Measurements from ENCODE around the gene SLC25A53. TPM values are rescaled to one million over a fixed set of nuclear protein-coding genes. Genes with fewer than 3 reads are reported as not detected.

Gene SLC25A53
- polyA plus RNA-seq, 2 of the 4 experiments (the other 2 are of a cell fraction) = 4.6 to 5.0 TPM

DNA sequence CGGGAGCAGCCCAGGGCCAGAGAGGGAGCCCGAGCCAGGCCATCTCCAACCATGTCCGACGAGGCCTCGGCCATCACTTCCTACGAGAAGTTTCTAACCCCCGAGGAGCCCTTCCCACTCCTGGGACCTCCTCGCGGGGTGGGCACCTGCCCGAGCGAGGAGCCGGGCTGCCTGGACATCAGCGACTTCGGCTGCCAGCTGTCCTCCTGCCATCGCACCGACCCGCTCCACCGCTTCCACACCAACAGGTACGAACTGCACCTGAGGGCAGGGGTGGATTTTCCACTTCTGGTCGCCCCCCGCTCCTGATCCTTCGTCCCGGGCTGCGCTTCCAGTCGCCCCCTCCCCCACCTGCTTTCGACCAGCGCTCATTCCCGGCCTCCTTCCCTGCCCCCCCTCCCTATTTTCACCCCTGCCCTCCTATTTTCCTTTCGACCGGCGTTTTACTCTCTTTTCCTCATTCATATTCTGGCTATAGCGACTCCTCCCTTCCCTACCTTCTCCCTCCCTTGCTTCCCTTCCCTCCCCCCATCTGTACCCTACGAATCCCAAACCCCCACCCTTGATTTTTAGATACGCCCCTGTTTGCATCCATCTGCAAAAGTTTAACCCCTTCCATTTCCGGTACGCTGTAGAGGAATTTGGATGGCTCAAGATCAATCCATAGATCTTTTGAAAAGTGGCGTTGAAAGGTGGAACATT, 10.1 kb upstream of the SLC25A53 start:
- ChIA-PET POLR2A (interaction anchor here (0.7 to 2.7 kb wide), 2 partner anchors 10 to 238 kb away, joined by 4 to 51 read pairs; partner anchors contain the start of gene SLC25A53), CTCF (interaction anchor here (0.7 to 1.9 kb wide), 3 partner anchors 18 to 29 kb away, joined by 3 to 8 read pairs (median 3); no protein-coding TSS in a partner anchor)
- peak overlapping the region; percentile 78 for H3K4me2 ChIP-seq
- ATAC-seq (peak in 1 of 2 experiments; percentile 81; a peak in 4 of 6 replicates), DNase-seq (ENCODE audit: low read depth in 1 of 2, low spot score in 1 of 2) (peak in 1 of 2 experiments; percentile 4), FAIRE-seq (no peak)
- H3K4me3 ChIP-seq = peak overlapping the region; percentile 84
- H3K9me3 ChIP-seq = no peaks in the 10 kb centered on the region
- H3K27ac ChIP-seq = peak overlapping the region; percentile 84 to 98
- peaks cover 25% of the 10 kb centered on the region; the same call in 2 of the 3 replicates for H3K4me1 ChIP-seq
- 2% methylated on average over 21 of the region's 37 CpGs for WGBS (ENCODE audit: missing lambda C conversion rate)
- TF ChIP-seq MYC (IDR thresholded peaks at IDR 0.05; ENCODE audit: borderline replicate concordance, low read length) (no peak), ESRRA (IDR thresholded peaks at IDR 0.05; ENCODE audit: borderline replicate concordance, low read length) (no peak), PHF8 (IDR thresholded peaks at IDR 0.05; ENCODE audit: borderline replicate concordance, low read depth) (peak; percentile 32; the same call in 1 of the 2 replicates), HOXB5 (CRISPR knock-in tag; IDR thresholded peaks at IDR 0.05) (no peak), ZC3H11A (IDR thresholded peaks at IDR 0.05) (no peak)

DNA sequence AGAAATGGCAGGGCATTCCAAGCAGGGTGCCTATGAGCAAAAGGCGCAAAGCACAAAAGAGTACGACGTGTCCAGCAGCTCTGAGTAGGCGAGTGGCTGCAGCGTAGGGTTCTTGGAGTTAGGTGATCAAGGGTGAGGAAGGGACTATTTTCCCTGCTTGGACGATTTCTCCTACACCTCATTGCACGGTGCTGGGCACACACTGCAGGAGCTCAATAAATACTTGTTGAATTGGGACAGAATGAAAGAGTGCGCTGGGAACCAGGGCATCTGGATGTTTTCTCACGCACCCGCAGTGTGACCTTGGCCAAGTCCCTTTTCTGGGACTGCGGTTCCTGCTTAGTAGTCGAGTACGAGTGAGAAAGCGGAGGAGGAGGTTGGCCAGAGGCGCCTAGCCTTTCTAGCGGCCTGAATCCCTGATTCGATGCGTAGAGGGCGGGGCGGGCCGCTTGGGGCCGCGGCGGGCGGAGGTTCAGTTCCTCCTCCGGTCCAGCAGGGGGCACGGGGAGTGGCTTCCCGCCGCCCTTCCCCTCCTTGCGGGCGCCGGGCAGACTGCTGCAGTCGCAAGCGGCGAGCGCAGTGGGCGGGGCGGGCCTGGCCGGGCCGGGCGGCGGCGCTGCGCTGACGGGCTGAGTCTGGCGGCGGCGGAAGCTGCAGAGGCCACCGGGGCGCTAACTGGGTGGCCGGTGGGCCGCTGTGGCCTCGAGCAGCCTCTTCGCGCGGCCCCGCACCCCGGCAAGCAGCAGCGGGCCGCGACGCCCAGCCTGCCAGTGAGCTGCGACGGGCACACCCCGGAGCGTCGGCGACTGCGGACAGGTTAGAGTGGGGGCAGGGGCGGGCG, 9.3 kb upstream of the SLC25A53 start, which contains the start of gene FAM199X:
Gene FAM199X, plus strand, starts transcription at position 560 of the 841 bp plus-strand sequence. CDS start 333 bp downstream, outside the sequence.
- CTCF ChIA-PET = interaction anchor here (0.7 to 1.9 kb wide), 9 partner anchors 9 to 30 kb away, joined by 3 to 8 read pairs (median 3); partner anchors contain the start of gene SLC25A53
- Histone ChIP-seq H3K9me3 (no peaks in the 10 kb centered on the region), H3K4me2 (peak within 1 kb of the TSS; percentile 78), H3K27ac (peak within 1 kb of the TSS; percentile 84 to 98), H3K4me3 (peak within 1 kb of the TSS; percentile 84), H3K4me1 (peaks cover 25% of the 10 kb centered on the region; the same call in 2 of the 3 replicates)
- no peak for TF ChIP-seq HOXB13 (CRISPR knock-in tag; IDR thresholded peaks at IDR 0.05; ENCODE audit: low read depth)
- TF ChIP-seq POLR2A (IDR thresholded peaks at IDR 0.05; ENCODE audit: low read length) = peak; percentile 72
- peak; percentile 34 for TF ChIP-seq ZFP36 (IDR thresholded peaks at IDR 0.05; ENCODE audit: borderline replicate concordance, partially characterized antibody)
- TF ChIP-seq, protein P1, sequence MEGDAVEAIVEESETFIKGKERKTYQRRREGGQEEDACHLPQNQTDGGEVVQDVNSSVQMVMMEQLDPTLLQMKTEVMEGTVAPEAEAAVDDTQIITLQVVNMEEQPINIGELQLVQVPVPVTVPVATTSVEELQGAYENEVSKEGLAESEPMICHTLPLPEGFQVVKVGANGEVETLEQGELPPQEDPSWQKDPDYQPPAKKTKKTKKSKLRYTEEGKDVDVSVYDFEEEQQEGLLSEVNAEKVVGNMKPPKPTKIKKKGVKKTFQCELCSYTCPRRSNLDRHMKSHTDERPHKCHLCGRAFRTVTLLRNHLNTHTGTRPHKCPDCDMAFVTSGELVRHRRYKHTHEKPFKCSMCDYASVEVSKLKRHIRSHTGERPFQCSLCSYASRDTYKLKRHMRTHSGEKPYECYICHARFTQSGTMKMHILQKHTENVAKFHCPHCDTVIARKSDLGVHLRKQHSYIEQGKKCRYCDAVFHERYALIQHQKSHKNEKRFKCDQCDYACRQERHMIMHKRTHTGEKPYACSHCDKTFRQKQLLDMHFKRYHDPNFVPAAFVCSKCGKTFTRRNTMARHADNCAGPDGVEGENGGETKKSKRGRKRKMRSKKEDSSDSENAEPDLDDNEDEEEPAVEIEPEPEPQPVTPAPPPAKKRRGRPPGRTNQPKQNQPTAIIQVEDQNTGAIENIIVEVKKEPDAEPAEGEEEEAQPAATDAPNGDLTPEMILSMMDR (IDR thresholded peaks at IDR 0.05) = peak; percentile 51
- peak; percentile 49 to 70; a peak in 2 of 5 replicates for TF ChIP-seq JUN (IDR thresholded peaks at IDR 0.05)
- TF ChIP-seq MAZ (IDR thresholded peaks at IDR 0.05; ENCODE audit: borderline replicate concordance, low read depth, low read length) = no peak
- TF ChIP-seq NFE2L2 (conservative IDR thresholded peaks at IDR 0.05; ENCODE audit: low read length) = no peak
- TF ChIP-seq ESRRA (IDR thresholded peaks at IDR 0.05; ENCODE audit: borderline replicate concordance, low read length) = peak; percentile 12; the same call in 1 of the 2 replicates
- TF ChIP-seq, protein P2, sequence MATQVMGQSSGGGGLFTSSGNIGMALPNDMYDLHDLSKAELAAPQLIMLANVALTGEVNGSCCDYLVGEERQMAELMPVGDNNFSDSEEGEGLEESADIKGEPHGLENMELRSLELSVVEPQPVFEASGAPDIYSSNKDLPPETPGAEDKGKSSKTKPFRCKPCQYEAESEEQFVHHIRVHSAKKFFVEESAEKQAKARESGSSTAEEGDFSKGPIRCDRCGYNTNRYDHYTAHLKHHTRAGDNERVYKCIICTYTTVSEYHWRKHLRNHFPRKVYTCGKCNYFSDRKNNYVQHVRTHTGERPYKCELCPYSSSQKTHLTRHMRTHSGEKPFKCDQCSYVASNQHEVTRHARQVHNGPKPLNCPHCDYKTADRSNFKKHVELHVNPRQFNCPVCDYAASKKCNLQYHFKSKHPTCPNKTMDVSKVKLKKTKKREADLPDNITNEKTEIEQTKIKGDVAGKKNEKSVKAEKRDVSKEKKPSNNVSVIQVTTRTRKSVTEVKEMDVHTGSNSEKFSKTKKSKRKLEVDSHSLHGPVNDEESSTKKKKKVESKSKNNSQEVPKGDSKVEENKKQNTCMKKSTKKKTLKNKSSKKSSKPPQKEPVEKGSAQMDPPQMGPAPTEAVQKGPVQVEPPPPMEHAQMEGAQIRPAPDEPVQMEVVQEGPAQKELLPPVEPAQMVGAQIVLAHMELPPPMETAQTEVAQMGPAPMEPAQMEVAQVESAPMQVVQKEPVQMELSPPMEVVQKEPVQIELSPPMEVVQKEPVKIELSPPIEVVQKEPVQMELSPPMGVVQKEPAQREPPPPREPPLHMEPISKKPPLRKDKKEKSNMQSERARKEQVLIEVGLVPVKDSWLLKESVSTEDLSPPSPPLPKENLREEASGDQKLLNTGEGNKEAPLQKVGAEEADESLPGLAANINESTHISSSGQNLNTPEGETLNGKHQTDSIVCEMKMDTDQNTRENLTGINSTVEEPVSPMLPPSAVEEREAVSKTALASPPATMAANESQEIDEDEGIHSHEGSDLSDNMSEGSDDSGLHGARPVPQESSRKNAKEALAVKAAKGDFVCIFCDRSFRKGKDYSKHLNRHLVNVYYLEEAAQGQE (IDR thresholded peaks at IDR 0.05) = peak; percentile 61
- TF ChIP-seq SMC3 (IDR thresholded peaks at IDR 0.05) = 0 out of 3 replicates have a peak, but pooled peaks have one; percentile 5
- TF ChIP-seq, protein P3, sequence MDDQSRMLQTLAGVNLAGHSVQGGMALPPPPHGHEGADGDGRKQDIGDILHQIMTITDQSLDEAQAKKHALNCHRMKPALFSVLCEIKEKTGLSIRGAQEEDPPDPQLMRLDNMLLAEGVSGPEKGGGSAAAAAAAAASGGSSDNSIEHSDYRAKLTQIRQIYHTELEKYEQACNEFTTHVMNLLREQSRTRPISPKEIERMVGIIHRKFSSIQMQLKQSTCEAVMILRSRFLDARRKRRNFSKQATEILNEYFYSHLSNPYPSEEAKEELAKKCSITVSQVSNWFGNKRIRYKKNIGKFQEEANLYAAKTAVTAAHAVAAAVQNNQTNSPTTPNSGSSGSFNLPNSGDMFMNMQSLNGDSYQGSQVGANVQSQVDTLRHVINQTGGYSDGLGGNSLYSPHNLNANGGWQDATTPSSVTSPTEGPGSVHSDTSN (IDR thresholded peaks at IDR 0.05) = peak; percentile 32; the same call in 1 of the 2 replicates
- TF ChIP-seq PHF8 (IDR thresholded peaks at IDR 0.05; ENCODE audit: borderline replicate concordance, low read depth) = peak; percentile 88; the same call in 1 of the 2 replicates
- TF ChIP-seq MYC (IDR thresholded peaks at IDR 0.05; ENCODE audit: borderline replicate concordance, low read length) = no peak
- TF ChIP-seq HEYL (CRISPR knock-in tag; IDR thresholded peaks at IDR 0.05) = no peak
- TF ChIP-seq, protein P4, sequence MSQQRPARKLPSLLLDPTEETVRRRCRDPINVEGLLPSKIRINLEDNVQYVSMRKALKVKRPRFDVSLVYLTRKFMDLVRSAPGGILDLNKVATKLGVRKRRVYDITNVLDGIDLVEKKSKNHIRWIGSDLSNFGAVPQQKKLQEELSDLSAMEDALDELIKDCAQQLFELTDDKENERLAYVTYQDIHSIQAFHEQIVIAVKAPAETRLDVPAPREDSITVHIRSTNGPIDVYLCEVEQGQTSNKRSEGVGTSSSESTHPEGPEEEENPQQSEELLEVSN (IDR thresholded peaks at IDR 0.05; ENCODE audit: borderline replicate concordance, low read depth) = no peak
- TF ChIP-seq, protein P5, sequence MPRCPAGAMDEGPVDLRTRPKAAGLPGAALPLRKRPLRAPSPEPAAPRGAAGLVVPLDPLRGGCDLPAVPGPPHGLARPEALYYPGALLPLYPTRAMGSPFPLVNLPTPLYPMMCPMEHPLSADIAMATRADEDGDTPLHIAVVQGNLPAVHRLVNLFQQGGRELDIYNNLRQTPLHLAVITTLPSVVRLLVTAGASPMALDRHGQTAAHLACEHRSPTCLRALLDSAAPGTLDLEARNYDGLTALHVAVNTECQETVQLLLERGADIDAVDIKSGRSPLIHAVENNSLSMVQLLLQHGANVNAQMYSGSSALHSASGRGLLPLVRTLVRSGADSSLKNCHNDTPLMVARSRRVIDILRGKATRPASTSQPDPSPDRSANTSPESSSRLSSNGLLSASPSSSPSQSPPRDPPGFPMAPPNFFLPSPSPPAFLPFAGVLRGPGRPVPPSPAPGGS (IDR thresholded peaks at IDR 0.05) = peak; percentile 60; the same call in 1 of the 3 replicates
- no peak for TF ChIP-seq JUNB (IDR thresholded peaks at IDR 0.05)
- FAIRE-seq (no peak), DNase-seq (ENCODE audit: low read depth in 1 of 2, low spot score in 1 of 2) (peak; percentile 76 to 92), ATAC-seq (peak; percentile 97 to 98)
- POLR2A ChIA-PET = interaction anchor here (2.7 kb wide), 1 partner anchor 9 kb away, joined by 51 read pairs; the partner anchor contains the start of gene SLC25A53
- under 1% methylated on average over 14 of the region's 71 CpGs for WGBS (ENCODE audit: missing lambda C conversion rate)

Data from A549 (cell line).